ENCODE measurements around the gene SARDH. TPM values are rescaled to one million over a fixed set of nuclear protein-coding genes. Genes with fewer than 3 reads are reported as not detected.

The SARDH gene
- total RNA-seq, 4 donors from 2014 or later, result 0.34 to 0.88 (median 0.57) TPM; not detected in 1

DNA sequence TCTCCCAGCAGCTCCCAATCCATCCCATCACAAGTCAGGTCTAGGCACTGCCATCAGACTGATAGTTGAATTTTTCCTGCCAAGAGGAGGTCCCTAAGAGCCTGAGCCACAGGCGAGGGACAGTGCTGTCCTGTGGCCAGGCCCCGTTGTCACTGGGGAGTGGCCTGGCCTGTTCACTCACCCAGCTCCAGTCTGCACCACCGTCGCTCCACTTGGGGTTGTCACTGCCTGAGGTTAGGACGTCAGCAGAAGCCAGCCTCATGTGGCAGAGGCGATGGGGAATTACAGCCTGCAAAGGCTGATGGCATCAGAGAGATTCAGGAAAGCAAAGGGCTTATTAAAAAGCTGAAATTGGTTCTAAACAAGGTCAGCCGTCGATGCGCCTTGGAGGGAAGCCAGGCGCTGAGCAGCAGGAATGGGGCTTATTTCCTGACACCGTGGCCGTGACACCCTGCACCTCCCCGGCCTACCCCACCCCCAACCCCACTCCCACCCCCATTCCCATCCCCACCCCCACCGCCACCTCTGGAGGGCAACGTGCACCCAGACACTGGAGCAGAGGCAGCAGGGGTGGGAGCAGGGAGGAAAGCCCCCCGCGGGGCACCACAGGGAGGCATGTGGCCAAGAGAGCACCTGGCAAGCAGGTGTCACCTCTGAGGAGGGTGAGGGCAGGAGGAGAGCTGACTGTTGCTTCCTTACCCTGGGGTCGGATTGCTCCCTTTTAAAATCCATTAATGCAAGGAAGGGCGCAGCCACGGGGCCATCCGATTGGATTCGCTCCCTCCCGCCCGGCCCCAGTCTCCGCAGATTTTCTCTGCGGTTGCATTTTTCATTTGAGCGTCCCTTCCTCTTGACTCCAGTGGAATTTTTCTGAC, 105.1 kb downstream of the SARDH start:
- TF ChIP-seq, protein P1, sequence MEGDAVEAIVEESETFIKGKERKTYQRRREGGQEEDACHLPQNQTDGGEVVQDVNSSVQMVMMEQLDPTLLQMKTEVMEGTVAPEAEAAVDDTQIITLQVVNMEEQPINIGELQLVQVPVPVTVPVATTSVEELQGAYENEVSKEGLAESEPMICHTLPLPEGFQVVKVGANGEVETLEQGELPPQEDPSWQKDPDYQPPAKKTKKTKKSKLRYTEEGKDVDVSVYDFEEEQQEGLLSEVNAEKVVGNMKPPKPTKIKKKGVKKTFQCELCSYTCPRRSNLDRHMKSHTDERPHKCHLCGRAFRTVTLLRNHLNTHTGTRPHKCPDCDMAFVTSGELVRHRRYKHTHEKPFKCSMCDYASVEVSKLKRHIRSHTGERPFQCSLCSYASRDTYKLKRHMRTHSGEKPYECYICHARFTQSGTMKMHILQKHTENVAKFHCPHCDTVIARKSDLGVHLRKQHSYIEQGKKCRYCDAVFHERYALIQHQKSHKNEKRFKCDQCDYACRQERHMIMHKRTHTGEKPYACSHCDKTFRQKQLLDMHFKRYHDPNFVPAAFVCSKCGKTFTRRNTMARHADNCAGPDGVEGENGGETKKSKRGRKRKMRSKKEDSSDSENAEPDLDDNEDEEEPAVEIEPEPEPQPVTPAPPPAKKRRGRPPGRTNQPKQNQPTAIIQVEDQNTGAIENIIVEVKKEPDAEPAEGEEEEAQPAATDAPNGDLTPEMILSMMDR (IDR thresholded peaks at IDR 0.05; ENCODE audit: low read depth), result no peak

DNA sequence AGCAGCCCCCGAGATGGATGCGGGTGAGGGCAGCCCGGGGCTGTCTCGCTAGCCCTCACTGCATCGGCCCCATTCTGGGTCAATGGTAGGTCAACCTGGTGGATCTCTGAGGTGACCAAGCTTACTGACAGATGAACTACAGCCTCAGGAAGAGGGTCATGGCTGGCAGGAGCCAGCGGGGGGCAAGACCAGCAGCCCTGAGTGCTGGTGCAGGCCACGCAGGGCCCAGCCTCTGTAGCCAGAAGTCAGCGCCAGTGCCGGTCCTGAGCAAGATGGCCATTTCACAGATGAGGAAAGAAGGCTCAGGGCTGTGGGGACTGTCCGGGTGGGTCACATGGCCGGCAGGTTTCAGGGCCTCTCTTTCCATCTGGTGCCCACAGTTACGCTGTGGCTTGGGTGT, 107.0 kb downstream of the SARDH start:
- TF ChIP-seq, protein P1 (IDR thresholded peaks at IDR 0.05; ENCODE audit: low read depth), result no peak

DNA sequence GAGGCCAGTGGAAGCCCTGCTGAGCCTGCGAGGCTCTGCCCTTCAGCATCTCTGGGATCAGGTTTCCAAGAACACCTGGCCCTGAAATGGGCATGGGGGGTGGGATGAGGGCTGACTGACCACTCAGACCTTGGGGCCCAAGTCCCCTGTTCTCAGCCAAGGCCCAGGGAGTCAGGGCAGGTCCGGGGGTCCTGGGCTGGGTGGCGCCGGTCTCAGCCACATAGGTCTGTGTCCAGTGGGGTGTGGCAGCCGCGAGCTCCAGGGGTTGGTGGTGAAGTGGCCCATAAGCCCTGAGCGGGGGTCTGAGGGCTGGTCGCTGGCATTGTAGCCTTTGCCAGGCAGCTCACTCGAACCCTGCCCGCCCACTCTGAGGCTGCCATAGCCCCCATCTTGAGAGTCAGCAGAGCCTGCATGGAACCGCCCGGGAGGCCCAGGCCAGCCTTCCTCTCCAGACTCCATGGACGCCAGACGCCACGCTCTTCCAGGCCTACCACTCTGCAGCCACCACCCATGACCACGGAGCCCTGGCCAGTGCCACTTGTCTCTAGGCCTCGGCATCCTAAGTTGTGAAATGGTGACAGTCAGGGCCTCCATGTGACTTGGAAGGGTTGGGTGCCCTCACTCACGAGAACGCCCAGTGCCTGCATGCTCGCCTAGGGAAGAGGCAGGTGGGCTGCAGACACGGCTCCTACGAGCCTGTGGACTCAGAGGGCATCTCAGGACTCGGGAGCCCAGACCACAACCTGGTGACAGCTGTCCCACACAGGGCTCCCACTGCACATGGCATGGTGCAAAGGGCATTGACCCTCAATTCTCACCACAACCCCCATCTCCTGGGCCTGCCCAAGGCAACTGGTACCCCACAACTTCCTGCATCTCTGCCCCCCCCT, 108.7 kb downstream of the SARDH start:
- TF ChIP-seq, protein P1 (IDR thresholded peaks at IDR 0.05; ENCODE audit: low read depth), result no peak

DNA sequence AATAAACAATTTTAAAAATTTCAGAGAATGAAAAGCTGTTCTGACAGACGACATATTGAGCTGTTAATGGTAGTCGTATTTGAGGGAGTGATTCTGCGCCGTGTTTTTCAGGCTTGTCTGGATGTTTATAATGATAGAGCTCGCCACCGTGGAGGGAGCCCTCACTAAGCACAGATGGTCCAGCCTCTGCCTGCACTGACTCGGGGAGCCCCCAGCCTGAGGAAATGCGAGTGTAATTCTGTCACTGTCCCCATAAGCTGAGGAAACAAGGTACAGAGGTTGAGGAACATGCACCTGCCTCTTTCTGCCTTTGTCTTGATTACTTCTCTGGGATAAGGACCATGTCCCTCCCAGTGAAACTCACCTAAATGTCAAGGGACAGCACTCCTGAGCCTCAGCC, 109.4 kb downstream of the SARDH start:
- TF ChIP-seq, protein P1 (IDR thresholded peaks at IDR 0.05; ENCODE audit: low read depth), result no peak

DNA sequence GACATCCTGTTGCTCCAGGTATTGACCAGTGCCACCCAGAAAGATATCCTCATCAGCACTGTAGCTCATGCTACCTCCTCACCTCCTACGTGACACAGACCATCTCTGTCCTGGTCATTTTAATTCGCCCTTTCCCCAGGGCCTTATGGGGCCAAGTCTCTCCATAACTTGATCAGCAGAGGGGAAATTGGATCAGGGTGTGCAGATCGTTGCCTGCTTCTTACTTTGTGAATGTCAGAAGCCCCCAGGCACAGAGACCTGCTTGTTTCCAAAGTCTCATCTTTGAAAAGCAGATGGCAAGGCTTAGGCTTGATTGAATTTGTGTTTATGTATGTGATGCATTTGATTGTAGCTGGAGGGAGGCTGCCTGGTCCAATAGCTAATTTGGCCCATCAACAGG, 110.8 kb downstream of the SARDH start:
- TF ChIP-seq, protein P1 (IDR thresholded peaks at IDR 0.05; ENCODE audit: low read depth), result no peak

DNA sequence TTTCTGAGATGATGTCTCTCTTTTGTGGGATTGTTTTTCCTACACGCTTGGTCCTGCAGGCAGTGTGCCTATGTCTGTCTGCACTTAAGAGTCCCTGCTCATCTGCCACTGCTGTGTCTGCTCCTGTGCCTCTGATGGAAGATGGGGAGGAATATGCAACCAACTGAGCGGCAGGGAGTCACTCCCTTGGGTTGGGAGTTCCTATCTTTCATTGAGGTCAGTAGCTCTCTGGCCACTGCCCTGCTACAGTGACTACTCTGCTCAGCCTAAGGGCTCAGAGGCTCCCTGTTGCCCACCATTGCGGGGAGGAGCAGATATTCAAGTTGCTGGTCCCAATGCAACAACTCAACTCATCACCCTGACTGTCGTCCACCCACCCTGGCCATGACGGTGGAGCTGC, 115.6 kb downstream of the SARDH start:
- TF ChIP-seq, protein P1 (IDR thresholded peaks at IDR 0.05; ENCODE audit: low read depth), result no peak

DNA sequence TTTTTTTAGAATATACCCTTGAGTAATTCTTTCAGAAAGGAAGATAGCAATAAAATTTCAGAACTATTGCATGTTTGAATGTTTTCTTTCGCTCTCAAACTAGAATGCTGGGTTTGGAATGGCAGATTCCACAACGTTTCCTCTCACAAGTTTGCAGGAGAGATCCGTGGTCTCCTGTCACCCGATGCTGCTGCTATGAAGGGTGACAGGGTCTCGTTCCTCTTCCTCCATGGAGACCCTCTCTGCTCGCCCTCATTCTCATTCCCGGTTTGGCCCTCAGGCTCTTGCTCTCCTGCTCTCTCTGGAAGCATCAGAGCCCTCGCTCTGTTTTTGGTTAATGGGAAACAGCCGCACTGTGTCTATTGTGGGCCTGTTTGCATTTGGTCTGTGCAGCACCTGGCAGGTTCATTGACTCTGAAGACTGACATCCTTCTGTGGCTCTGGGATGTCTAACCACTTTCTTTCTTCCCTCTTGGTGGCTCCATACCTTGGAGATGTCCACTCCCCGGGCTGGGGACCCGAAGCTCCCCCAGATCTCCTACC, 116.4 kb downstream of the SARDH start:
- TF ChIP-seq, protein P1 (IDR thresholded peaks at IDR 0.05; ENCODE audit: low read depth), result no peak

Data from subcutaneous adipose tissue (tissue), 4 donors.